T1000 (cell line): ENCODE results near the gene EPHX1.
"Not testable (repeated sequence)": the region's sequence is repeated elsewhere in the genome, so short reads cannot be mapped to it uniquely, and the experiment has no call there.

Experiments used
- DNase-seq: peaks from one replicate; lab custom pipeline; 2025; ENCODE audit warnings: mixed read lengths; lab: John Stamatoyannopoulos, UW

Gene EPHX1

DNA sequence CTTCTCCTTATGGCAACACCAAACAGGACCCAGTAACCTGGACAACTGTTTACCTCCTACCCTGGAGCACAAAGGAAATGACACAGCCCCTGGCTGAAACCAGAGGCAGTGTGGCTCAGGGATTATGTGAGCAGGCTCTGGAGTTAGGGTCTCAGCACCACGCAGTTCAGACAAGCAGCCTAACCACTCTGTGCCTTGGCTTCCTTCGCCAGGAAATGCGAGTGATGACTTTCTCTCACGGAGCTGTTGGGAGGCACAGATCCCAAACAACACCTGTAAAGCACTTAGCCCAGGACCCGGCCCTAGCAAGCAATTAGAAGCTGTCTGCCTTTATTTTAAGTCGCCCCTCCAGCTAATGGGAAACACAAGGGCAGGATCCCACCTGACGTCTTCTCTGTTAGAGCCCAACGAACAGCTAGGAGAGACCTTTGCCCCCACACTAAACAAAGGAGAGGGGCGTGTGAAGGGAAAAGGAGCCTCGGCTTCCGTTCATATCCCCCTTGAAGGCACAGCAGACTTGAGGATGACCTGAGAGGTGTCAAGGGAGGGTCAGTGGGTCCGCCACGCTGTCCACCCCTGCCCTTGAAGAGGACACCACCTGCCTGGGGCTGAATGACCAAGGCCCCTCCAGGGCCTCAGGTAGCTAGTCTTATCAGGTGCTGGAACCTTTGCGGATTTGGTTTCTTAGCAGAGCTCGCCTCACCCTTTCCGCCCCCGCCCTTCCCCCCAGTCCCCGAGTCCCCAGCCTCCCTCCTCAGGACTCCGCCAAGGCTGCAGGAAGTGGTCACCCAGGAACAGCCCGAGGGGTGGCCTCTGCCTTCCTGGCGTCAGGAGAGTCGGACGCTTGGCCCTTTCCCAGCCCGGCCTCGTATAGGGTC, 71.4 kb downstream of the EPHX1 start:
- DNase-seq: no peak

DNA sequence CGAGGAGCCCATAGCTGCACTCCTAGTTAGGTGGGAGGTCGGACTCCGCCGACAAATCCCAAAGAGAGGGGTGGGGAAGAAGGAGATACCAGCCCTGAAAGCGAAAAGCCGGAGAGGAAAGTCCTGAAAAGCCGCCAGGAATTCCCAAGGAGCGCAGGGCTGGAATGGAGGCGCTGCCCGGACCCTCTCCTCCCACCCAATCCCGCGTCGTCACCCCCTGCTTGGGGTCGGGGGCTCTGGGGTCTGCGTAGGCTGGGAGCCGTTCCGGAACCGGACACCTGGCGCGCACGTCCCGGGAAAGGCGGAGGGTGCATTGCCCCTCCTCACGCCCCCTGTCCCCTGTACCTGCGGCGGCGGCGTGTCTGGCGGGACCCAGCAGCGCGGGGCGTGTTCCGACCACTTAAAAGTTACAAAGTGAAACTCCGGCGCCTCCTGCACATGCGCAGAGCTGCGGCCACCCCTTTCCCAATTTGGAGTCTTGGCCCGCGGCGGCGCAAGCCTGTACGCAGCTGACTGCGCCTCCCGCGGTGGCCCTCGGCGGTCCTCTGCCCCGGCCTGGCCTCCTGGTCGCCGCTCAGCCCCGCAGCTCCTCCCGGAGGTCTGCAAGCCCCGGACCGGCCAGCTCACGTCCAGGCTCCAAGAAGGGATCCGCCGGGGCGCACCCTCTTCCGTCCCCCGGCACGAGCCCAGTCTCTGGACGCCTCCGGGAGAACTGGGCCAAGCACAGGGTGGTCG, 72.2 kb downstream of the EPHX1 start, which contains the start of gene TMEM63A:
Gene TMEM63A, minus strand, starts transcription at position 422 of the 735 bp plus-strand sequence. CDS start 4,800 bp downstream, outside the sequence.
- DNase-seq: peak; percentile 78

DNA sequence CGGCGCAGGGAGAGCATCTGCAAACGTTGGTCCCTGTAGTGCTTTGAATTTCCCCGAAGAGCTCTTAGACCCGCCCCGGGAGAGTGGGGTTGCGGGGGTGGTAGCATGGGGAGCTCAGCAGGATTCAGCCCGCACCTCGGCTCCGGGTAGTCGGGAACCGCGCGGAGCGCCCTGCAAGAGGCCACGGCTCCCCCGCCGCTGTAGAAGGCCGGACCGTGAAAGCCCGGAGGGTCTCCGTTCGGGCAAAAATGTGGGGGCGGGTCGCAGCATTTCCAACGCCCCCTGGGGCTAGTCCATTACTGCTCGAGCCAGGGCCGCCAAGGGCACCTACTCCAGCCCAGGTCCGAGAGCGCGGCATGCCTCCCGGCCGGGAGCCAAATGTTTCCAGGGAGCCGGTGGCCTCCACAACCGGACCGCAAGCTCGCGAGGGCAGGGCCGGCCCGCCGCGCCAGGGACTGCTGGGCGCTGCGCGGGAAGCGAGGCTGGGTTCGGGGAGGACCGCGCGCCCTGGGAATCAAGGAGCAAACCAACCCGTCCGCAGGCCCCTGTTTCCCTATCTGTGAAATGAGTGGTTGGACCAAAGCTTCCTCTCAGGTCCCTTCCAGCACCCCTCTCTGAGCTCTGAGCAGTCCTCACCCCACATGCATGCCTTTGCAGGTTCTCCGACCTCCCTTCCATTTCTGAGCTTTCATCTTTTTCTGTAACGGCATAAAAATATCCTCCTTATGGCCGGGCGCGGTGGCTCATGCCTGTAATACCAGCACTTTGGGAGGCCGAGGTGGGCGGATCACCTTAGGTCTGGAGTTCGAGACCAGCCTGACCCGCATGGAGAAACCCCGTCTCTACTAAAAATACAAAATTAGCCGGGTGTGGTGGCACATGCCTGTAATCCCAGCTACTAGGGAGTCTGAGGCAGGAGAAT, 73.0 kb downstream of the EPHX1 start:
- DNase-seq: no peak

DNA sequence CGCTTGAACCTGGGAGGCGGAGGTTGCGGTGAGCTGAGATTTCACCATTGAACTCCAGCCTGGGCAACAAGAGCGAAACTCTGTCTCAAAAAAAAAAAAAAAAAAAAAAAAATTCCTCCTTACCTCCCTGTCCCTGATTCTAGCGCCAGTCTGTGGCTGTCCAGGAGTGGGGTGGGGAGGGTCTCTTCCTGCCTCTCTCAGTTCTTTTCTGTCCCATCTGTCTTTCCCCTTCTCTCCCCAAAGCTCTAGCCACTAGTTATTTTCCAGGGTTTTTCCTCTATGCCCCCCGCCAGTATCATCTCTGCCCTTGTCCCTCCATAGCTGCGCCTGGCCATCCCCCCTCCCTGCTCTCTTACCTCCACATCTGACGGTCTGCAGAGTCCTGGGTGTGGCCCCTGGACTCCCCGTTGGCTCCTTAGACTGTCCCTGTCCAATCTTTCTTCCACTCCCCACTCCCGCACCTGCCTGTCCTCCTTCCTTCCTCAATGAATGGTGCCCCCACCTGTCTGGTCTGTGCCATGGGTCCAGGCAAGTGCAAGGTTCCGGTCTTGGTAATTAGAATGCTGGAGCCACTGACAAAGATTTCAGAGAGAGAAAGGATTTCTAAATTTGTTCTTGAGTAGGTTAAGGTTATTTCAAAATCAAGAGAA, 73.8 kb downstream of the EPHX1 start:
- DNase-seq: no peak

DNA sequence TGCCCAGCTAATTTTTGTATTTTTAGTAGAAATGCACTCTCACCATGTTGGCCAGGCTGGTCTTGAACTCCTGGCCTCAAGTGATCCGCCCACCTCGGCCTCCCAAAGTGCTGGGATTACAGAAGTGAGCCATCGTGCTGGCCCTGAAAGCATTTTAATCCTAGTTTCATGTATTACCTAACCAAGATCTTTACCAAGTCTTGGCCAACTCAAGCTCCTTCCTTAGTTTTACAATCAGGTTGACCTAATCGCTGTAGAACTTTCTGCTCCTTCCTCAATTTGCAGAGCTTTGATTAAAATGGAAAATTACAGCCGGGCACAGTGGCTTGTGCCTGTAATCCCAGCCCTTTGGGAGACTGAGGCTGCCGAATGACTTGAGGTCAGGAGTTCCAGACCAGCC, 75.4 kb downstream of the EPHX1 start:
- no peak for DNase-seq

DNA sequence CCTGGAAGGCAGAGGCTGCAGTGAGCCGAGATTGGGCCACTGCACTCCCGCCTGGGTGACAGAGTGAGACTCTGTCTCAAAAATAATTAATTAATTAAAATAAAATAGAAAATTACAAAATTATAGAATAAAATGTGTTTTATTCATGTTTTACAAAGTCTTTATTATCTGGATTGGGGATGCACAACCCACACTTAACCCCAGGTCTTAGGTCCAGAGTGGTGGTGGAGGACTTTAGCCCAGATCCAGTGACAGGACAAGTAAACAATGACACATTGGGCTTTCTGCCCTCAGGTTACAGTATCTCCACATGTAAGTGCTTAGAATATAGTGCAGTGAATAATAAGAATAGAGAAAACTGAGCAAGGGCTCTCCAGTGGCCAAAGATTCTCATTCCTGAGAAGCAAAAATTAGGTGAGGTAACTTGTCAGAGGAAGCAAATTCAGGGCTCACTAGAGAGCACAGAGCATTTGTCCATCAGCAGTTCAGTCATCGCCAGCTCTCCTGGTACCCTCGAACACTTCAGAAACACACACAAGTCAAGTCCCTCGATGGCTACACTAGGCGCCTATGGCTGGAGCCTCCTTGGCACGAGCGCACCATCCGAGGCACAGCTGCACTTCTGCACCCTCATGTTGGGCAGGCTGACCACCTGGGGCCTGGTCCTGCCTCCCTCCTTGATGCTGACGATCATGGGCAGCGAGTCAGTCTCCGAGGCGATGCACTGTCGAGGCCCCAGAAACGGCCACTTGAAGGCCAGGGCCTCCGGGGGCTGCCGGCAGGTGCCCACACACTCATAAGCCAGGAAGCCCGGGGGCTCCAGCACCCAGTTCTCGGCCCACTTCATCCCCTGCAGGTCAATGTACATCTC, 76.5 kb downstream of the EPHX1 start:
- DNase-seq: no peak

DNA sequence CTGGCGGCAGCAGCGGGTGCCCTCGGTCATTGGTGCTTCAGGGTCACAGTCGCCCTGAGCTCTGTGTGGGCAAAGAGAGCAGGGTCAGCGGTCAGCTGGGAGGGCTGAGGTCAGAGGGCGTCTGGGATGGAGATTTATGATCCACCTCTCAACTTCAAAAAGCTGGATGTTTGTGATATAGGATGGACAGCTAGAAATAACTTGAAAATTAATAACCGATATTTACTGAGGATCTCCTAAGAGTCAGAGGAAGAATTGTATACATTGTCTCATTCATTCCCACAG, 77.0 kb downstream of the EPHX1 start:
- DNase-seq: no peak

DNA sequence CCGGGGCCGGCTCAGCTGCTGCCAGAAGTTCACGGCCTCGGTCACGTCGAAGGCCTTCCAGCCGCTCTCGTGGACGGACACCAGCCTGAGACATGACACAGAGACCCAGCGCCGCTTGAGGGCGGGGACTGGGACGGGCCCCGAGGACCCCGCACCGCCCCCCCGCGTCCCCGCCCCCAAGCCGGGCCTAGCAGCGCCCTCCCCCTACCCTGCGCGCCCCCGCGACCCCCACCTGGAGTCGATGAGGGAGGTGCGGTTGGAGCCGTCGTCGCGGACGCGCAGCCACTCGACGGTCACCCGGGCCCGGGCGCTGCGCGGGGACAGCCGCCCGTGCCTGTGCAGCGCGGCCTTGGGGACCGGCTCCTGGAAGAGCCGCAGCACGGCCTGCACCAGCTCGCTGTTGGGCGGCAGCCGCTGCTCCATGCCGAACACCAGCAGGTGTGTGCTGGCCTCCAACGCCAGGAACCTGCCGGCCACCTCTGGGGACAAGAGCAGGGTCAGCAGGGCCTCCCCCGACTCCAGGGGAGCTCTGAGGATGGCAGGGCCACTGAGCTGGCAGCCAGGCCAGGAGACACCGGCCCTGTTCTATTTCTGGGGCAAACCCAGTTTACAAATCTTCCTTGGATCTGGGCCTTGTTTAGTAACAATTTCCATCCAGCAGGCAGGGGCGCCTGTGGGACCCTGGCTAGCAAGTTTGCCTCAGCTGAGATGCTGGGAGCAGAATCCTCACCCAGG, 77.8 kb downstream of the EPHX1 start:
- not testable (repeated sequence) for DNase-seq

DNA sequence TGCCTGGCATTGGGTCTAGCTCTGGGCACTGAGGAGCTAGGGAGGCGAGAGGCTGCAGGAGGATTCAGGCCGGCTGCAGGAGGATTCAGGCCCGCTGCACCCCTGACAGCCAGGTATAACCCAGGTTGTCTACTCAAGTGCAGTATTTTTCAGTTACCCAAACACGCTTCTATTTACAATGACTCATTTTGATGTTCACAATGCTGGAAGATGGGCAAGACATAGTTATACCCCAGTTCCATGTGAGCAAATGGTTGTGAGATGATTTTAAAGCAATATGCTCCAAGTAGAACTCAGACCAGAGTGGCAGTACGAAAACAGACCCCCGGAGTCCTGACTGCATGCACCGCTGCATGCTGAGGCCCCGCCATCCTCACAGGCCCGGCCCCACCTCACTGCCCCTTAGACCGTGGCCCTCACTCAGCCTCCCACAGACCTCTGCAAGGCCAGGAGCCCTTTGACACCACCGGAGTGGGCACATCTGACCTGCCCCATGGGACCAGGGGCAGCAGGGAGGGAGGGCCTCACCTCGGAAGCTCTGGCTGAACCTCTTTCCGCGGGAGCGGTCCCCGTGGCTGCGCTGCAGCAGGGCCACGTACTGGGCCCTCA, 78.5 kb downstream of the EPHX1 start:
- DNase-seq: no peak

DNA sequence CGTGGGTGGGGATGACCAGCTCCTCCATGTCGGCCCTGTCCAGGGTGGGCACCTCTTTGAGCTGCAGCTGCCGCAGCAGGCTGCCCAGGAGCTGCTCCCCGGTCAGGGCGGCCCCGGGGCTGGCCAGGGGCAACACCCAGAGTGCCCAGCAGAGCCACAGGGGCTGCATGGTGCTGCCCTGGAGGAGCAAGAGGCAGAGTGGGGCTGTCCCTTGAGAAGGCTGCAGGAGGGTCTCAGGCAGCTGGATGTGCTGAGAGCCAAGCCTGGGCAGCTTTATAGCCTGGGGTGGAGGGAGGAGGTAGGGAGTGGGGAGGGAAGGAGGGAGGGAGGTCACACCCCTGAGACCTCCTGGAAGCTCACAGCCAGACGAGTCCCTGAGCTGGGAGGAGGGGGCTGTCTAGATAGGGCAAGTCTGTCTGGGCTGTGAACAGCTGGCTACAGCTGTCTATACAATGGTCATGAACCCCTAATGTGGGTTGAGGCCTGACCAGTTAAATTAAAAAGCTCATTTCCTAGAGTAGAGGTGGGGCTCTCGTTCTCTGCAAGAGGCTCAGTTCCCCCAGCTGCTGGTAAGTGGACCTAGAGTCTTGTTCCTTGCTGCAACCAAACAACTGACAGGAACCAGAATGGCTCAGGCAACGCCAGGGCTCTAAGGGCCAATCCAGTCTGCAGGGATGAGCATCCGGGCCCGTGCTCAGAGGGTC, 79.1 kb downstream of the EPHX1 start, which contains the start of gene LEFTY1:
Gene LEFTY1, minus strand, starts transcription at position 249 of the 704 bp plus-strand sequence. Its CDS starts 80 bp downstream, at position 169.
- no peak for DNase-seq

DNA sequence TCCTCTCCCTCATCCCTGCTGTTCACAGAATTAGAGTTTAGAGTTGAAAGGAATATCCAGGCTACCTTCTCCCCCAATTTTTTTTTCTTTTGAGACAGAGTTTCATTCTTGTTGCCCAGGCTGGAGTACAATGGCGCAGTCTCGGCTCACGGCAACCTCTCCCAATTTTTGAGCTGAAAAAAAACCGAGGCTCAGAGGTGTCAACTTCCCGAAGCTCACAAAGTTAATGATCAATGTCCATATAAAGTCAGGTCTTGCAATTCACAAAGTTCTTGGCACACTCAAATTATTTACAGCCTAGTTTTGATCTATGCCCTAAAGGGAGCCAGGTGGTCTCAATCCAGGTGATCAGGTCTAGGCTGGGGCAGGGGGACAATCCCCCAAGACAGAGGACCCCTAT, 79.8 kb downstream of the EPHX1 start:
- DNase-seq: no peak

DNA sequence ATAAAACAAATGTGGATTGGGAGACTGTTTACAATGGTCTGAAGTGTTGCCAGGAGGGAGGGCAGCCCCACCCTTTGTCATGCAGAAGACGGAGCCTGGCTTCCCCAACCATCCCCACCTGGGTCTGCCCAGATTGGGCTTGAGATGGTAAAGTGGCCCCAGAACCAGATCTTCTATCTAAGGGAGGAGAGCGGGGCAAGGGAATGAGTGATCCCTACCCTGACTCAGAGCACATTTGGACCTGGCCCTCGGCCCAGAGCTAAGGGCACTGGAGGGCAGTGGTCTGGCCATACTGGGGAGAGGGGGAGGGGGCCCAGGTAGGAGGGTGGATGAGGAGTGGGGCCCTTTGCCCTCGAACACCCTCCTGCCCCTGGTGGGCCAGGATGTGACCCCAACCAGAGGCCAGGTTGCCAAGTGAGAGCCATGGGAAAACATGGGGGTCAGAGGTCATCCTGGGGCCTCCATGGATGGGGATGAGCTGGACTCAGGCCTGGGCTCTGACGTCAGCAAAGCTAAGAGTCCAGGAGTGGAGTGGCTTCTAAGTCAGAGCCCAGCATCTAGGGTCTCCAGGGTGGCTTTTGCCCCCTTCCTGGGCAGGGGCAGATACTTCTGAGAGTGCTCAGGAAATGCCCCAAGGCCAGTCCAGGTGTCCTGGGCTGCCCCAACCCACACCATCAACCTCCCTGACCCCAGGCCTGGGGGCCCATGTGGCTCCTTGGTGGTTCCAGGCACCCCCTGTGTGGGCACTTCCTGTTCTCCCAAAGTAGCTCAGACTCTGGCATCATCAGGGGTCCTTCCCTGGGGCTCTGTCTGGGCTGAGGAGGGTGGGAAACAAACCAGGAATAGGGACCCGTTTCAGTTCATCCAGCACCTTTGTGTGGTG, 80.7 kb downstream of the EPHX1 start:
- DNase-seq: no peak

DNA sequence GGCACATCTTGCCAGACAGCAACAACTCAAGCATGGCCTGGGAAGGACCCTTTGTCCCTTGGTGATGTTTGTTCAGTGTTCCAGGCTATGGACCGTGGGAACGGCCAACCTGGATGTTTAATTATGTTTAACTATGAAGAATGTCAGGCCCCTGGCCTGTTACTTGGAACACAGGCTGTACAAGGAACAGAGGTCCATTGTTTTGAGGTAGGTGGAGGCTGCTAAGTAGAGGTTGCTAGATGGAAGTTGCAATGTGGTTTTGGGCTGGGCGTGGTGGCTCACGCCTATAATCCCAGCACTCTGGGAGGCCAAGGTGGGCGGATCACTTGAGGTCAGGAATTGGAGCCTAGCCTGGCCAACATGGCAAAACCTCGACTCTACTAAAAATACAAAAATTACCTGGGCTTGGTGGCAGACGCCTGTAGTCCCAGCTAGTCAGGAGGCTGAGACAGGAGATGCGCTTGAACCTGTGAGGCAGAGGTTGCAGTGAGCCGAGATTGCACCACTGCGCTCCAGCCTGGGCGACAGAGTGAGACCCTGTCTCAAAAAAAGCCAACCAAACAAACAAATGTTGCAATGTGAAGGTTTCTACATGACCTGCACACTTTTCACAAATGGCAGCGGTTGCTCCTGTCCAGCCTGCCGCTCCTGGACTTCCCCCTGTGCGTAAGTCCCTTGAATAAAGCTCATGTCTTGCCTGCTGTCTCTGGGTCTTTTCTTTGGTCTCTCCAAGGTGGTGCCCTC, 81.5 kb downstream of the EPHX1 start:
- no peak for DNase-seq

DNA sequence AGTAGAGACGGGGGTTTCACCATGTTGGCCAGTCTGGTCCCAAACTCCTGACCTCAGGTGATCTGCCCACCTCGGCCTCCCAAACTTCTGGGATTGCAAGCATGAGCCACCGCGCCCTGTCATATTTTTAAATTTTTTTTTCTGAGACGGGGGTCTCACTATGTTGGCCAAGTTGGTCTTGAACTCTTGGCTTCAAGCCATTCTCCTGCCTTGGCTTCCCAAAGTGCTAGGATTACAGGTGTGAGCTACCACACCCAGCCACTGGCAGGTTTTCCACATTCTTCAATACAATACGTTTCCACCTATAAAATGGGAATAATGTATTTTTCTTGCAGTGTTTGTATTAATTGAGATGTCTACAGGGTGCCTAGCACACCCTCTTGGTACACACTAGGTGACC, 82.4 kb downstream of the EPHX1 start:
- no peak for DNase-seq
